ENCODE data around the gene ALKBH5.

DNA sequence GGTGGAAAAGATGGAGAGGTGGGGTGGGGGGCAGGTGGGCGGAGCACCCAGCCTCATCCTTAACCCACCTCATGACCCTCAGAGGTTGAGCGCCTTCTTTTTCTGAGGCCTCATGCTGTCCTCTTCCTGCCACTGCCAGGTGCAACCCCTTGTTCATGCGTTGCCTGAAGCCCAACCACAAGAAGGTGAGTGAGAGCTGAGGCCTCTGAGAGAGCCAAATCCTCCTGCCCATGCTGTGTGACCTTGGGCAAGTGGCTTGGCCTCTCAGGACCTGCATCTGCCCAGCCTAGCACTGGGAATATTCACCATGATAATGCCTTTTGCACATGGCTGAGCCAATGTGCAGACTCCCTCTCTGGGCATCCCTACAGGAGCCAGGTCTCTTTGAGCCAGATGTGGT is 43.0 kb upstream of the ALKBH5 start:
- TF ChIP-seq, protein P1, sequence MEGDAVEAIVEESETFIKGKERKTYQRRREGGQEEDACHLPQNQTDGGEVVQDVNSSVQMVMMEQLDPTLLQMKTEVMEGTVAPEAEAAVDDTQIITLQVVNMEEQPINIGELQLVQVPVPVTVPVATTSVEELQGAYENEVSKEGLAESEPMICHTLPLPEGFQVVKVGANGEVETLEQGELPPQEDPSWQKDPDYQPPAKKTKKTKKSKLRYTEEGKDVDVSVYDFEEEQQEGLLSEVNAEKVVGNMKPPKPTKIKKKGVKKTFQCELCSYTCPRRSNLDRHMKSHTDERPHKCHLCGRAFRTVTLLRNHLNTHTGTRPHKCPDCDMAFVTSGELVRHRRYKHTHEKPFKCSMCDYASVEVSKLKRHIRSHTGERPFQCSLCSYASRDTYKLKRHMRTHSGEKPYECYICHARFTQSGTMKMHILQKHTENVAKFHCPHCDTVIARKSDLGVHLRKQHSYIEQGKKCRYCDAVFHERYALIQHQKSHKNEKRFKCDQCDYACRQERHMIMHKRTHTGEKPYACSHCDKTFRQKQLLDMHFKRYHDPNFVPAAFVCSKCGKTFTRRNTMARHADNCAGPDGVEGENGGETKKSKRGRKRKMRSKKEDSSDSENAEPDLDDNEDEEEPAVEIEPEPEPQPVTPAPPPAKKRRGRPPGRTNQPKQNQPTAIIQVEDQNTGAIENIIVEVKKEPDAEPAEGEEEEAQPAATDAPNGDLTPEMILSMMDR (IDR thresholded peaks at IDR 0.05): no peak
- TF ChIP-seq POLR2A (IDR thresholded peaks at IDR 0.05; ENCODE audit: low read length): no peak
- TF ChIP-seq, protein P2, sequence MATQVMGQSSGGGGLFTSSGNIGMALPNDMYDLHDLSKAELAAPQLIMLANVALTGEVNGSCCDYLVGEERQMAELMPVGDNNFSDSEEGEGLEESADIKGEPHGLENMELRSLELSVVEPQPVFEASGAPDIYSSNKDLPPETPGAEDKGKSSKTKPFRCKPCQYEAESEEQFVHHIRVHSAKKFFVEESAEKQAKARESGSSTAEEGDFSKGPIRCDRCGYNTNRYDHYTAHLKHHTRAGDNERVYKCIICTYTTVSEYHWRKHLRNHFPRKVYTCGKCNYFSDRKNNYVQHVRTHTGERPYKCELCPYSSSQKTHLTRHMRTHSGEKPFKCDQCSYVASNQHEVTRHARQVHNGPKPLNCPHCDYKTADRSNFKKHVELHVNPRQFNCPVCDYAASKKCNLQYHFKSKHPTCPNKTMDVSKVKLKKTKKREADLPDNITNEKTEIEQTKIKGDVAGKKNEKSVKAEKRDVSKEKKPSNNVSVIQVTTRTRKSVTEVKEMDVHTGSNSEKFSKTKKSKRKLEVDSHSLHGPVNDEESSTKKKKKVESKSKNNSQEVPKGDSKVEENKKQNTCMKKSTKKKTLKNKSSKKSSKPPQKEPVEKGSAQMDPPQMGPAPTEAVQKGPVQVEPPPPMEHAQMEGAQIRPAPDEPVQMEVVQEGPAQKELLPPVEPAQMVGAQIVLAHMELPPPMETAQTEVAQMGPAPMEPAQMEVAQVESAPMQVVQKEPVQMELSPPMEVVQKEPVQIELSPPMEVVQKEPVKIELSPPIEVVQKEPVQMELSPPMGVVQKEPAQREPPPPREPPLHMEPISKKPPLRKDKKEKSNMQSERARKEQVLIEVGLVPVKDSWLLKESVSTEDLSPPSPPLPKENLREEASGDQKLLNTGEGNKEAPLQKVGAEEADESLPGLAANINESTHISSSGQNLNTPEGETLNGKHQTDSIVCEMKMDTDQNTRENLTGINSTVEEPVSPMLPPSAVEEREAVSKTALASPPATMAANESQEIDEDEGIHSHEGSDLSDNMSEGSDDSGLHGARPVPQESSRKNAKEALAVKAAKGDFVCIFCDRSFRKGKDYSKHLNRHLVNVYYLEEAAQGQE (IDR thresholded peaks at IDR 0.05): no peak
- no peak for TF ChIP-seq ZSCAN20 (CRISPR knock-in tag; IDR thresholded peaks at IDR 0.05)
- no peak for TF ChIP-seq RAD21 (conservative IDR thresholded peaks at IDR 0.05 in 1 of 2, IDR thresholded peaks at IDR 0.05 in 1 of 2)
- no peak for TF ChIP-seq EP300 (IDR thresholded peaks at IDR 0.05)
- TF ChIP-seq NFE2L2 (conservative IDR thresholded peaks at IDR 0.05; ENCODE audit: low read length): no peak
- TF ChIP-seq SMC3 (IDR thresholded peaks at IDR 0.05): no peak
